Activated T-helper 2 cell treated with anti-CD3 and anti-CD28 coated beads, Interferon-gamma antibody, Interleukin-2, Interleukin-4, amounts not matched to agents 10 μg/mL and 5 μg/mL and 100 μg/mL, durations not matched to agents 14 hours and 24 hours and 36 hours (primary cell): ENCODE measurements around the gene CDA. TPM values are rescaled to one million over a fixed set of nuclear protein-coding genes. Genes with fewer than 3 reads are reported as not detected.
"Not testable (repeated sequence)": the region's sequence is repeated elsewhere in the genome, so short reads cannot be mapped to it uniquely, and the experiment has no call there.

ENCODE experiments used
- DNase-seq: peaks from one replicate; pipeline ENCODE4 v3.0.0; 2021; ENCODE audit warnings: low spot score
- H3K27ac Mint-ChIP-seq: one replicate; pipeline ENCODE4 v1.8.0; 2021; ENCODE audit warnings: mixed read lengths
- H3K27me3 Mint-ChIP-seq: one replicate; pipeline ENCODE4 v1.8.0; 2021; ENCODE audit warnings: low read depth, mixed read lengths
- H3K36me3 Mint-ChIP-seq: one replicate; pipeline ENCODE4 v1.8.0; 2021; ENCODE audit warnings: low read depth, mixed read lengths
- H3K4me1 Mint-ChIP-seq: one replicate; pipeline ENCODE4 v1.8.0; 2021; ENCODE audit warnings: low read depth, mixed read lengths
- H3K4me3 Mint-ChIP-seq: one replicate; pipeline ENCODE4 v1.8.0; 2021; ENCODE audit warnings: low read depth, mild to moderate bottlenecking, moderate library complexity, mixed read lengths
- H3K9me3 Mint-ChIP-seq: one replicate; pipeline ENCODE4 v1.8.0; 2021; ENCODE audit warnings: mixed read lengths
- intact Hi-C: fragments of 100-400 bp; cut with micrococcal nuclease; formaldehyde crosslinking; loops from one replicate; pipeline ENCODE4 v1.15.1; 2023
- total RNA-seq: library from RNA; stranded (reverse); gene quantifications from 2 replicates; pipeline ENCODE4 v1.2.3, GENCODE V29; 2022

CDA gene
- total RNA-seq, 1 donor from 2014 or later = not detected

DNA sequence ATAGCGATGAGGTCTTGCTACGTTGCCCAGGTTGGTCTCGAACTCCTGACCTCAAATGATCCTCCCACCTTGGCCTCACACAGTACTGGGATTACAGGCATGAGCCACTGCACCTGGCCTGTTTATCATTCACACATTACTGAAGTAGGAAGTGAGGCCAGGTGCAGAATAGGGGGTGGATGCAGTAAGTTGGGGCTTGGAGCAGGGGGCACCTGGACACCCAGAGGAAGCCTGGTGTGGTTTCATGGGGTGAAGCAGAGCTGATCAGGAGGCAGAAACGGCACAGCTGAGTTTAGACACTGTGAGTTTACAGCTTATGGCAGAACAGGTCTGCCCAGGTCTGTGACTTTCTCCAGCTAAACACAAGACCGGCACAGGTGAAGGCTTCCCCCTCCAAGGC is 4.9 kb downstream of the CDA start:
- H3K4me3 Mint-ChIP-seq = no peak overlapping the region
- H3K36me3 Mint-ChIP-seq = no peaks in the 10 kb centered on the region
- H3K27ac Mint-ChIP-seq = no peak overlapping the region
- intact Hi-C loops = no loop called here
- H3K4me1 Mint-ChIP-seq = peaks cover 6% of the 10 kb centered on the region
- no peak for DNase-seq
- H3K9me3 Mint-ChIP-seq = no peaks in the 10 kb centered on the region
- H3K27me3 Mint-ChIP-seq = peaks cover 38% of the 10 kb centered on the region

DNA sequence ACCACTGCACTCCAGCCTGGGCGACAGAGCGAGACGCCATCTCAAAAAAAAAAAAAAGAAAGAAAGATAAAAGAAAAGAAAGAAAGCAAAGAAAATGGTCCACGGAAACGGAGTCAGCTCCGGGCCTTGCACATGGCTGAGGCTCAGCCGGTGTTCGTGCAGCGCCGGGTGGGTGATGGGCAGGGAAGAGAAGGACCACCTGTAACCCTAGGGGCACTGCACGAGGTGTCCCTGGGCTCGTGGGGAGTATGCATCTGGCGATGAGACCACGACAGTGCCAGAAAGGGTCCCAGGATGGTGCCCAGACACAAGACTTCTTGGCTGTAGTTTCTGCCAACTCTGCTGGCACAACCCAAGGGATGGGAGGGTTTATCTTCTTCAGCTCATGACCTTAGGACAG is 5.8 kb downstream of the CDA start:
- no peak for DNase-seq
- H3K4me3 Mint-ChIP-seq = no peak overlapping the region
- H3K27me3 Mint-ChIP-seq = peaks cover 32% of the 10 kb centered on the region
- no peak overlapping the region for H3K27ac Mint-ChIP-seq
- no peaks in the 10 kb centered on the region for H3K4me1 Mint-ChIP-seq
- no peaks in the 10 kb centered on the region for H3K9me3 Mint-ChIP-seq
- no peaks in the 10 kb centered on the region for H3K36me3 Mint-ChIP-seq
- intact Hi-C loops = no loop called here

DNA sequence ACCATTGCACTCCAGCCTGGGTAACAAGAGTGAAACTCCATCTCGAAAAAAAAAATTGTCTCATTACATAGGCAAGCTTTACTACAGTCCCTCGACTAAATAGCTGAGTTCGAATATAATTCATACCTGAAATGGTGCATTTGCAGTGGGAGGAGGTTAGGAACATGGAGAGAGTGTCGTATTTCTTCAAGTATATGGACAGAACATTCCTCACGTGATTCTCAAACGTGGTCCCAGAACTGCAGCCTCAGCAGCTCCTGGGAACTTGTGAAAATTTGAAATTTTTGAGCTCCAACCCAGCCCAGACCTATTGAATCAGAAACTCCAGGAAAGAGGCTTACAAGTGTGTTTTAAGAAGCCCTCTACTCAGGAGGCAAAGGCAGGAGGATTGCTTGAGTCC is 7.2 kb downstream of the CDA start:
- no peak overlapping the region for H3K27ac Mint-ChIP-seq
- intact Hi-C loops = no loop called here
- H3K4me1 Mint-ChIP-seq = no peaks in the 10 kb centered on the region
- DNase-seq = no peak
- H3K9me3 Mint-ChIP-seq = no peaks in the 10 kb centered on the region
- peaks cover 22% of the 10 kb centered on the region for H3K27me3 Mint-ChIP-seq
- no peak overlapping the region for H3K4me3 Mint-ChIP-seq
- H3K36me3 Mint-ChIP-seq = no peaks in the 10 kb centered on the region

DNA sequence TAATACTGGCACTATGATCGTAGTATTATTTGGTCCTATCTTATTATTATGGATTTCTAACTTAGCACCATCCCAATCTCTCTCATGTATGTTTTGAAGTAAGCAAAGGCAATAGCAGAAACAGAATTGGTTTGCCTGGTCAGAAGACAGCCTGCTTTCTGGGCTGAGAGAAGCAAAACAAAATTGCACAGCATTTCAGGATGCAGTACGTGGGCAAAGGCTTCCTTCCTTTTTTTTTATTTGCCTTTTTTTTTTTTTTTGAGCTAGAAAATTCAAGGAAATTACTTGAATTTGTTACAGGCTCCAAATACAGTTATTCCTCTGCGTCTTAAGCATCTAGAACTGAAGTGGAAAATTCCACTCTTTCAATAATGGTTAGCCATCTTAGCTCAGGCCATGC is 8.8 kb downstream of the CDA start:
- intact Hi-C loops = no loop called here
- no peak for DNase-seq

DNA sequence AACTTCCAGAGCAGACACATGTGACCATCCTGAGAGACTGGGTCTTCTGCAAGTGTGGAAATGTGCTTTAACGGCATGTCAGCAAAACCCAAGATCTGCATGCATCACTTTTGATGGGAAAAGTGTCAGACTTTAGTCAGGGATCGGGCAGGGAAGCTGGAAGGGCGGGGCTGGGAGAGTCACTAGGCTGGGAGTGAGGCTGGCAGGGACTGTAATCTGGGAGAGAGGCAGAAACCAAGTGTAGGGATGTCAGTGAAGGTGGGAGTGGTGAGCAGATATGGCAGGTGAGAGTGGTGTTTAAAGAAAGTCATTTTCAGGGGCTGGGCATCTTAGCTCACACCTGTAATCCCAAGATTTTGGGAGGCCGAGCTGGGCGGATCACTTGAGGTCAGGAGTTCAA is 11.3 kb downstream of the CDA start:
- Mint-ChIP-seq H3K4me3 (no peak overlapping the region), H3K4me1 (no peaks in the 10 kb centered on the region), H3K27ac (no peak overlapping the region), H3K36me3 (no peaks in the 10 kb centered on the region), H3K27me3 (peaks cover 10% of the 10 kb centered on the region), H3K9me3 (no peaks in the 10 kb centered on the region)
- intact Hi-C loops = no loop called here
- no peak for DNase-seq

More for the DNA sequence above, 8.8 kb downstream of the CDA start:
- H3K4me1 Mint-ChIP-seq = no peaks in the 10 kb centered on the region
- no peaks in the 10 kb centered on the region for H3K9me3 Mint-ChIP-seq
- H3K36me3 Mint-ChIP-seq = no peaks in the 10 kb centered on the region
- H3K4me3 Mint-ChIP-seq = no peak overlapping the region
- no peak overlapping the region for H3K27ac Mint-ChIP-seq
- H3K27me3 Mint-ChIP-seq = peaks cover 14% of the 10 kb centered on the region

DNA sequence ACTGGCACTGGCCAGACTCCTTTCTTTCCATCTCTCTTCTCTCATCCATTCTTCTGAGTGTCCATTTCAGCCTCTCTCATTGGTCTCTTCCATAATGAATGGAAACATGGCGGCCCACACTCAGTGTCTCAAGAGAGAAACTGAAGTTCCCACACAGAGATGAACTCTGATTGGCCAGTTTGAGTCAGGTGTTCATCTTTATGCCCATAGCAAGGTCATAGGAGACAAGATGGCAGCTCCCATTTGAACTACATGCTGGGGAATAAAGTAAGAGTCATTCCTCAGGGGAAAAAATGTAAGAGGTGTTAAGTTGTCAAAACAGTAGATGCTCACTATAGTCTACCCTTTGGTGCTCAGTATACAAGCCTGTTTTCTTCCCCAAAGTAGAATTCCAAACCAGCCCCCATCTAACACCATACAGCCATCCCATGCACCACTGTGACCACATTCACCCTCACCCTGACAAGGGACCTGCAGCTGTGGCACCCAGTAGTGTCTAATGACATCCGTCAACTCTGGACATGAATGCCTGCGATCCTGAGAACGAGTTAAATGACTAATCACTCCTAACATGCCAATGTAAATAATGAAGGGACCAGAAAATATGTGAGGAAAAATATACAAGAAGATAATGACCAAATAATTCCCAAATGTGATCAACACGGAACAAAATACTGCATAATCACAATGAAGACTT is 12.4 kb downstream of the CDA start:
- H3K4me3 Mint-ChIP-seq = no peak overlapping the region

DNA sequence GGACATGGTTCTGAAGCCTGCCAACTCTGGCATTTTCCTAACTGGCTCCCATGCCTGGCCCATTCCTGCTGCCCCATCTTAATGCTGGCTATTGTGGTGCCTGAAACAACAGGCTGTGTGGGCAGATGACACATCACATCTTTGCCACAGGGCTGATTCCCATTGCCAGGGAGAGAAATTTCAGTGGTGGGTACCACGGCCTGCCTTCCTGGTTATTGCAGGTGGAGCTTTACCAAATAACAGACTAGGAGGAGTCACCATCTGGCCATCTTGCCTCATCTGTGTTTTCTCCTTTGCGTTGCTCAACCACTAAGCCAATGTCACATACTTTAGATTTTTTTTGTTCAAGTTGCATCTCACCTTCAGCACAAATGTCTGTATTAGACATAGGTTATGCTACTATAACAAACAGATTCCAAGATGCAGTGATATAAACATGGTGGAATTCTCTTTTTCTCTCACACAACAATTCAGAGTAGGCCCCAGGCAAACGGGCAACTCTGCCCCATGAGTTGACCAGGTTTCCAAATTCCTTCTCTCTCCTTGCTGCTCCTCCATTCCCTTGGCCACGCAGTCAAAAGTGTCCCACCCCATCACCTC is 14.1 kb downstream of the CDA start:
- Mint-ChIP-seq H3K4me1 (no peaks in the 10 kb centered on the region), H3K27me3 (peaks cover 7% of the 10 kb centered on the region), H3K4me3 (no peak overlapping the region), H3K9me3 (no peaks in the 10 kb centered on the region), H3K27ac (no peak overlapping the region), H3K36me3 (no peaks in the 10 kb centered on the region)
- no peak for DNase-seq
- intact Hi-C loops = no loop called here

More for the DNA sequence above, 12.4 kb downstream of the CDA start:
- peaks cover 7% of the 10 kb centered on the region for H3K27me3 Mint-ChIP-seq
- no peaks in the 10 kb centered on the region for H3K36me3 Mint-ChIP-seq
- H3K4me1 Mint-ChIP-seq = no peaks in the 10 kb centered on the region
- intact Hi-C loops = no loop called here
- DNase-seq = no peak
- H3K9me3 Mint-ChIP-seq = no peaks in the 10 kb centered on the region
- no peak overlapping the region for H3K27ac Mint-ChIP-seq

DNA sequence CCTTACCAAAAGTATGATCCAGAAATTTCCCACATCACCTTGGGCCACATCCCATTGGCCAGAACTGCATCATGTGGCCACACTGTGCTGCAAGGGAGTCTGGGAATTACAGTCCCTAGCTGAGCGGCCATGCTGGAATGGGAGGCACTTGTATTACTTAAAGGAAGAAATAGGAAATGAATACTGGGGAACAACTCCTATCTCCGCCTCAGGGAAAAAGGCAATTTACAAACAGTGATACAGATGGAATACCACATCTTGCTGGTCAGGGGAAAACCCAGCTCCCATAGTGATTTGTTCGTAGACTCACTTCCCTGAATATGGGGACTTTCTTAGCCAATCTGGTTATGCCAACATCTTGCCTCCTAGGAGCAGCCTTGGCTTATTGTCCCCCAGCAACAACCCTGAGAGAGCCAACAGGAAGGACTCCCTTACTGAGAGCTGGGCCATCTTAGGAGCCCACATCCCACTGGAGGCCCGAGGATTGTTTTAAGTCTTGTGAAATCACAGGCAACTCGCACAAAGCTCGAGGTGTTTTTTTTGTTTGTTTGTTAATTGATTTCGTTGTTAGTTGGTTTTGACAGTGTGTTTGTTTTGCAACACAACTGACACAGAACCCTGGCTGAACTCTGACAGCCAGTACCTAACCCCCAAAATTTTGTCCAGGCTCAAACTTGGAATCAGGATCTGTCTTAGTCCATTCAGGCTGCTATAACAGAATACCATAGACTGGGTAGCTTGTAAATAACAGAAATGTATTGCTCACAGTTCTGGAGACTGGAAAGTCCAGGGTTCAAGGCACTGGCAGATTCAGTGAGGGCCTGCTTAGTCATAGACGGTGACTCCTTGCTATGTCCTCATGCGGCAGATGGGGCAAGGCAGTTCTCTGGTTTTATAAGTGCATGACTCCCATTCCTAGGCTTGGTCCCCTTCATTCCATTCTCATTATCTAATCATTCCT is 14.9 kb downstream of the CDA start:
- Mint-ChIP-seq H3K27me3 (peaks cover 5% of the 10 kb centered on the region), H3K36me3 (no peaks in the 10 kb centered on the region), H3K27ac (no peak overlapping the region), H3K9me3 (no peaks in the 10 kb centered on the region), H3K4me3 (no peak overlapping the region), H3K4me1 (no peaks in the 10 kb centered on the region)
- no peak for DNase-seq
- intact Hi-C loops = no loop called here

DNA sequence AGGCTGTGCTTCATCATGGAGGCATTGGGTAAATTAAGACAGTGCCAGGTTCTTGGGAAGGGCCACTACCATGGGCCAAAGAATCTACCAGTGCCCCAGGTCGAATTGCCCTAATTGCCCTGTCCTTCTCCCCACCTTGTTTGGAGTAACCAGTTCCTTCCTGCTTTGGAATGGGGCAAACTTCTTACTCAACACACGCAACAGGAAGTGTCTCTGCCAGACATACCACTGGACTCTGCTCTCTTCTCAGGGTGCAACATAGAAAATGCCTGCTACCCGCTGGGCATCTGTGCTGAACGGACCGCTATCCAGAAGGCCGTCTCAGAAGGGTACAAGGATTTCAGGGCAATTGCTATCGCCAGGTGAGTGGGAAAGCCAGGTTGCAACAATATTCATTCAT is 15.8 kb downstream of the CDA start:
- Mint-ChIP-seq H3K27ac (no peak overlapping the region), H3K27me3 (peaks cover 2% of the 10 kb centered on the region), H3K9me3 (no peaks in the 10 kb centered on the region), H3K4me3 (no peak overlapping the region), H3K36me3 (no peaks in the 10 kb centered on the region), H3K4me1 (no peaks in the 10 kb centered on the region)
- DNase-seq = no peak
- intact Hi-C loops = no loop called here

DNA sequence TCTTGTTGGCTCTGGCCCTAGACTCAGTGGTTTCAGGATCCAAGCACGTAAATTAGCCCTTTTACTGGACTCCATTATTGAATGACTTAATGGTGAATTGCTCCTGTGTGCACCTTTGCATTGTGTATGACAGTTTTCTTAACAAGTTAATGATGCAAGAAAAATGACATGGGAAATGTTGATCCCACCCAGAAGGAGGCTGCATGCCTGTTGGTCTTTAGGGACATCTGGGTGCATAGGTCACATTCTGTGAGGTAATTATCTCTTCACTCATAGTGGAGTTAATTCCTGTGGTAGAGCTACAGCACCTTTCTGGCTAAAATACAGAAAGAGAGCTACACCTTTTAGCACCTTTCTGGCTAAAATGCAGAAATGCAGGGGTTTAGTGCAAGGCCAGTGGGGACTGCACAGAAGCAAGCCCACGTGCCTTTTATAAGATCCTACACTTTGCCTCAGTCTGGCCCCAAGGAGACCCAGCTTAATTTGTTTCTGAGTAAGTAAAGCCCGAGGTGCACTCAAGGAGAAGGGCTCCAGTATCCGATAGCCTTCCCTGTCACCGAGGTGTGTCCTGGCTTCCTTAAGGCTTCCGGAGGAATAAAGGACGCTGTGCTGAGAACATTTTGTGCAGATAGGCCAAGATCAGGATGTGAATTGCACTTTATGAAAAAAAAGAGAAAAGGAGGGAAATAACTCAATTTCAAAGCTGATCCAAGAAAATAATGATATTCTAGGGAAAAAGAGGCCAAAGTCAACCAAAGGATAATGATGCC is 18.1 kb downstream of the CDA start:
- H3K4me3 Mint-ChIP-seq, DNase-seq, H3K36me3 Mint-ChIP-seq, H3K4me1 Mint-ChIP-seq, H3K9me3 Mint-ChIP-seq, H3K27ac Mint-ChIP-seq, intact Hi-C loops, H3K27me3 Mint-ChIP-seq: not testable (repeated sequence)

DNA sequence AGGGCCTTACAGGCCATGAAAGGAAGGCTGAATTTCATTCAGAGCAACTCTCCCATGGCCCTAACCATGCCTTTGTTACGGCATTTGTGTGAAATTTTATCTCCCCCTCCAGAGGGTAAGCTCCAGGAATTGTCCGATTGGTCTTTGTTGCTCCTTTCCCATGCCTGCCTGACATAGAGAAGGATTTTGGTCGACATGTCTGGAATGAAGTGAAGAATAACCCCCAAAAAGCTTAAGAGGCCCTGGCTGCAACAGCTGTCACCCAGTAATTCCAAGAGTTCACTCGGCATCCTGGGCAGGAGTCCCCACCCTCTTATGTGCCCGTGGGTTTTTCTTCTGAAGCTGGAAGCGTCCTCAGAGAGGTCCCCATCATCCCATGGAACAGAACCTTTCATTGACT is 20.6 kb downstream of the CDA start:
- H3K36me3 Mint-ChIP-seq = no peaks in the 10 kb centered on the region
- DNase-seq = no peak
- no peak overlapping the region for H3K27ac Mint-ChIP-seq
- H3K27me3 Mint-ChIP-seq = peaks cover 4% of the 10 kb centered on the region
- intact Hi-C loops = no loop called here
- H3K4me3 Mint-ChIP-seq = no peak overlapping the region
- no peaks in the 10 kb centered on the region for H3K4me1 Mint-ChIP-seq
- H3K9me3 Mint-ChIP-seq = no peaks in the 10 kb centered on the region

DNA sequence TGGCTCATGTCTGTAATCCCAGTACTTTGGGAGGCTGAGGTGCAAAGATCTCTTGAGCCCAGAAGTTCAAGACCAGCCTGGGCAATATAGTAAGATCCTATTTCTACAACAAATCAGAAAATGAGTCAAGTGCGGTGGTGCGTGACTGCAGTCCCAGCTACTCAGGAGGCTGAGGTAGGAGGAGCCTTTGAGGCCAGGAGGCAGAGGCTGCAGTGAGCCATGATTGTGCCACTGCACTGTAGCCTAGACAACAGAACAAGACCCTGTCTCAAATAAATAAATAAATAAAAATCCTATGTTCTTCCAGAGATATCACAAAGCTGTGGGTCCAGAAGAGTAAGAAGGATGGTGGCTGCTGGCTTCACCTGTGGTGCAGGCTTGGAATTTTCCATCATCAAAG is 22.1 kb downstream of the CDA start:
- DNase-seq = no peak
- H3K27me3 Mint-ChIP-seq = peaks cover 4% of the 10 kb centered on the region
- no peak overlapping the region for H3K27ac Mint-ChIP-seq
- no peaks in the 10 kb centered on the region for H3K4me1 Mint-ChIP-seq
- H3K36me3 Mint-ChIP-seq = no peaks in the 10 kb centered on the region
- no peak overlapping the region for H3K4me3 Mint-ChIP-seq
- H3K9me3 Mint-ChIP-seq = no peaks in the 10 kb centered on the region
- intact Hi-C loops = no loop called here
